NCI-H146 treated with DMSO at 0.1 percent for 48 hours (cell line): ENCODE data around the gene RABGAP1L.
"Not testable (repeated sequence)": the region's sequence is repeated elsewhere in the genome, so short reads cannot be mapped to it uniquely, and the experiment has no call there.

Experiments used
- DNase-seq: peaks from one replicate; lab custom pipeline; 2025; ENCODE audit not compliant: unreplicated experiment; lab: John Stamatoyannopoulos, UW

RABGAP1L gene

GRCh38 chr1:174794861-174795260 lies 635.5 kb downstream of the RABGAP1L start:
- DNase-seq, result no peak

- no peak for DNase-seq
These were observed 636.5 kb downstream of the RABGAP1L start for GRCh38 chr1:174795806-174796205.

- DNase-seq, result no peak
These were observed 638.1 kb downstream of the RABGAP1L start for GRCh38 chr1:174797398-174797797.

- DNase-seq, result no peak
These were observed 639.8 kb downstream of the RABGAP1L start for GRCh38 chr1:174799136-174799479.

- peak; percentile 15 for DNase-seq
These were observed 641.0 kb downstream of the RABGAP1L start for GRCh38 chr1:174800216-174800851.

GRCh38 chr1:174800876-174801275 lies 641.6 kb downstream of the RABGAP1L start:
- DNase-seq, result no peak

GRCh38 chr1:174809755-174810280 lies 650.5 kb downstream of the RABGAP1L start:
- no peak for DNase-seq

GRCh38 chr1:174812016-174812415 lies 652.7 kb downstream of the RABGAP1L start:
- no peak for DNase-seq

GRCh38 chr1:174812656-174813055 lies 653.3 kb downstream of the RABGAP1L start:
- DNase-seq, result peak; percentile 28

GRCh38 chr1:174815036-174815435 lies 655.7 kb downstream of the RABGAP1L start:
- DNase-seq, result no peak

GRCh38 chr1:174815474-174815908 lies 656.2 kb downstream of the RABGAP1L start:
- DNase-seq, result no peak

- not testable (repeated sequence) for DNase-seq
These were observed 657.3 kb downstream of the RABGAP1L start for GRCh38 chr1:174816621-174817020.

GRCh38 chr1:174818014-174818616 lies 658.8 kb downstream of the RABGAP1L start:
- no peak for DNase-seq

GRCh38 chr1:174818951-174819350 lies 659.6 kb downstream of the RABGAP1L start:
- no peak for DNase-seq

GRCh38 chr1:174819596-174819995 lies 660.3 kb downstream of the RABGAP1L start:
- no peak for DNase-seq

GRCh38 chr1:174825127-174825526 lies 665.8 kb downstream of the RABGAP1L start:
- no peak for DNase-seq

- no peak for DNase-seq
These were observed 666.5 kb downstream of the RABGAP1L start for GRCh38 chr1:174825806-174826205.

GRCh38 chr1:174828264-174828663 lies 668.9 kb downstream of the RABGAP1L start:
- no peak for DNase-seq

- no peak for DNase-seq
These were observed 670.7 kb downstream of the RABGAP1L start for GRCh38 chr1:174829990-174830389.

- DNase-seq, result no peak
These were observed 677.2 kb downstream of the RABGAP1L start for GRCh38 chr1:174836543-174836942.

GRCh38 chr1:174837386-174837785 lies 678.1 kb downstream of the RABGAP1L start:
- DNase-seq, result no peak

GRCh38 chr1:174839211-174839610 lies 679.9 kb downstream of the RABGAP1L start:
- DNase-seq, result no peak

GRCh38 chr1:174841747-174842146 lies 682.4 kb downstream of the RABGAP1L start:
- no peak for DNase-seq
